ENCODE measurements around the gene SMPD1. TPM values are rescaled to one million over a fixed set of nuclear protein-coding genes. Genes with fewer than 3 reads are reported as not detected.
A peak's percentile ranks its signal among the peaks of the same experiment; 100 is the strongest.

The SMPD1 gene
- total and polyA plus RNA-seq, 9 of the 15 experiments (the other 6 are each of a cell fraction or from before 2014, with no cell fraction given) = 0.90 to 9.9 (median 5.2) TPM

DNA sequence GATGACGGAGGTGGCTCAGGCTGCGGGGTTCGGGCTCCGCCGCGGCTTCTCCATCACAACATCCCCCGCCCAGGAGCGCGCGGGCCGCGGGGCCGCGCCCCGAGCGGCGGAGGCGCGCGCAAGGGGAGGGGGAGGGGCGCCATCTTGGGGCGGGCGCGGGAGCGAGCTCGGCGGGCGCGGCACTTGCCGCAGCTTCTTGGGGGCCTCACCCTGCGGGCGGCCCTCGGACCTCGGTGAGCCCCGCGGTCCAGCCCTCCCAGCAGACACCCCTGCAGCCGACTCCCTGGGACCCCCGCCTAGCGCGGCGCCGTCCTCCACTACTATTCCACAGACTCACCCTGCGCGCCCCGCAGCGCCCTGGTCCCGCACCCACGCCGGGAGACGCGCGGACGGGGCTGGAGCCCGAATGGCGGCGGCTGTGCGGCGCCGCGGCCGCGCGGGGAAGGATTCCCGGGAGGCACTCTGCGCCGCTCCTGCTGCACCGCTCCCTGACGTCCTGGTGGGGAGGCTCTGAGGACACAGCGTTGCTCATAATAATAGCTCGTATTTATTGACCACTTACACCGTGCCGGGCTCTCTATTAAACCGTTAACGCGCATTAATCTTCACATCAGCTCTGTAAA lies 28.8 kb downstream of the SMPD1 start, which contains the start of gene APBB1 (continued):
- TF ChIP-seq, protein P1, sequence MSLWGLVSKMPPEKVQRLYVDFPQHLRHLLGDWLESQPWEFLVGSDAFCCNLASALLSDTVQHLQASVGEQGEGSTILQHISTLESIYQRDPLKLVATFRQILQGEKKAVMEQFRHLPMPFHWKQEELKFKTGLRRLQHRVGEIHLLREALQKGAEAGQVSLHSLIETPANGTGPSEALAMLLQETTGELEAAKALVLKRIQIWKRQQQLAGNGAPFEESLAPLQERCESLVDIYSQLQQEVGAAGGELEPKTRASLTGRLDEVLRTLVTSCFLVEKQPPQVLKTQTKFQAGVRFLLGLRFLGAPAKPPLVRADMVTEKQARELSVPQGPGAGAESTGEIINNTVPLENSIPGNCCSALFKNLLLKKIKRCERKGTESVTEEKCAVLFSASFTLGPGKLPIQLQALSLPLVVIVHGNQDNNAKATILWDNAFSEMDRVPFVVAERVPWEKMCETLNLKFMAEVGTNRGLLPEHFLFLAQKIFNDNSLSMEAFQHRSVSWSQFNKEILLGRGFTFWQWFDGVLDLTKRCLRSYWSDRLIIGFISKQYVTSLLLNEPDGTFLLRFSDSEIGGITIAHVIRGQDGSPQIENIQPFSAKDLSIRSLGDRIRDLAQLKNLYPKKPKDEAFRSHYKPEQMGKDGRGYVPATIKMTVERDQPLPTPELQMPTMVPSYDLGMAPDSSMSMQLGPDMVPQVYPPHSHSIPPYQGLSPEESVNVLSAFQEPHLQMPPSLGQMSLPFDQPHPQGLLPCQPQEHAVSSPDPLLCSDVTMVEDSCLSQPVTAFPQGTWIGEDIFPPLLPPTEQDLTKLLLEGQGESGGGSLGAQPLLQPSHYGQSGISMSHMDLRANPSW (CRISPR knock-in tag; IDR thresholded peaks at IDR 0.05) = no peak
- TF ChIP-seq DMBX1 (CRISPR knock-in tag; IDR thresholded peaks at IDR 0.05; ENCODE audit: borderline replicate concordance) (peak; percentile 83; the same call in 1 of the 2 replicates), RBBP5 (IDR thresholded peaks at IDR 0.05; ENCODE audit: borderline replicate concordance, insufficient read depth, low read length, poor library complexity, severe bottlenecking) (peak; percentile 55), TCFL5 (CRISPR knock-in tag; conservative IDR thresholded peaks at IDR 0.05) (no peak), RBFOX2 (IDR thresholded peaks at IDR 0.05; ENCODE audit: low read depth, low read length) (peak; percentile 69), TAL1 (IDR thresholded peaks at IDR 0.05) (no peak), HOXB6 (CRISPR knock-in tag; IDR thresholded peaks at IDR 0.05; ENCODE audit: borderline replicate concordance) (no peak), SP1 (CRISPR knock-in tag; IDR thresholded peaks at IDR 0.05) (no peak), CREB1 (IDR thresholded peaks at IDR 0.05) (no peak), CREB1 (CRISPR knock-in tag; IDR thresholded peaks at IDR 0.05) (no peak), SMARCE1 (IDR thresholded peaks at IDR 0.05) (no peak), XRCC3 (IDR thresholded peaks at IDR 0.05) (no peak)
- TF ChIP-seq, protein P2, sequence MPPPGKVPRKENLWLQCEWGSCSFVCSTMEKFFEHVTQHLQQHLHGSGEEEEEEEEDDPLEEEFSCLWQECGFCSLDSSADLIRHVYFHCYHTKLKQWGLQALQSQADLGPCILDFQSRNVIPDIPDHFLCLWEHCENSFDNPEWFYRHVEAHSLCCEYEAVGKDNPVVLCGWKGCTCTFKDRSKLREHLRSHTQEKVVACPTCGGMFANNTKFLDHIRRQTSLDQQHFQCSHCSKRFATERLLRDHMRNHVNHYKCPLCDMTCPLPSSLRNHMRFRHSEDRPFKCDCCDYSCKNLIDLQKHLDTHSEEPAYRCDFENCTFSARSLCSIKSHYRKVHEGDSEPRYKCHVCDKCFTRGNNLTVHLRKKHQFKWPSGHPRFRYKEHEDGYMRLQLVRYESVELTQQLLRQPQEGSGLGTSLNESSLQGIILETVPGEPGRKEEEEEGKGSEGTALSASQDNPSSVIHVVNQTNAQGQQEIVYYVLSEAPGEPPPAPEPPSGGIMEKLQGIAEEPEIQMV (tag; conservative IDR thresholded peaks at IDR 0.05; ENCODE audit: low read depth) = no peak
- TF ChIP-seq, protein P3, sequence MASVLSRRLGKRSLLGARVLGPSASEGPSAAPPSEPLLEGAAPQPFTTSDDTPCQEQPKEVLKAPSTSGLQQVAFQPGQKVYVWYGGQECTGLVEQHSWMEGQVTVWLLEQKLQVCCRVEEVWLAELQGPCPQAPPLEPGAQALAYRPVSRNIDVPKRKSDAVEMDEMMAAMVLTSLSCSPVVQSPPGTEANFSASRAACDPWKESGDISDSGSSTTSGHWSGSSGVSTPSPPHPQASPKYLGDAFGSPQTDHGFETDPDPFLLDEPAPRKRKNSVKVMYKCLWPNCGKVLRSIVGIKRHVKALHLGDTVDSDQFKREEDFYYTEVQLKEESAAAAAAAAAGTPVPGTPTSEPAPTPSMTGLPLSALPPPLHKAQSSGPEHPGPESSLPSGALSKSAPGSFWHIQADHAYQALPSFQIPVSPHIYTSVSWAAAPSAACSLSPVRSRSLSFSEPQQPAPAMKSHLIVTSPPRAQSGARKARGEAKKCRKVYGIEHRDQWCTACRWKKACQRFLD (CRISPR knock-in tag; IDR thresholded peaks at IDR 0.05) = peak; percentile 62
- TF ChIP-seq, protein P4, sequence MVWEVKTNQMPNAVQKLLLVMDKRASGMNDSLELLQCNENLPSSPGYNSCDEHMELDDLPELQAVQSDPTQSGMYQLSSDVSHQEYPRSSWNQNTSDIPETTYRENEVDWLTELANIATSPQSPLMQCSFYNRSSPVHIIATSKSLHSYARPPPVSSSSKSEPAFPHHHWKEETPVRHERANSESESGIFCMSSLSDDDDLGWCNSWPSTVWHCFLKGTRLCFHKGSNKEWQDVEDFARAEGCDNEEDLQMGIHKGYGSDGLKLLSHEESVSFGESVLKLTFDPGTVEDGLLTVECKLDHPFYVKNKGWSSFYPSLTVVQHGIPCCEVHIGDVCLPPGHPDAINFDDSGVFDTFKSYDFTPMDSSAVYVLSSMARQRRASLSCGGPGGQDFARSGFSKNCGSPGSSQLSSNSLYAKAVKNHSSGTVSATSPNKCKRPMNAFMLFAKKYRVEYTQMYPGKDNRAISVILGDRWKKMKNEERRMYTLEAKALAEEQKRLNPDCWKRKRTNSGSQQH (CRISPR knock-in tag; IDR thresholded peaks at IDR 0.05) = no peak
- TF ChIP-seq, protein P5, sequence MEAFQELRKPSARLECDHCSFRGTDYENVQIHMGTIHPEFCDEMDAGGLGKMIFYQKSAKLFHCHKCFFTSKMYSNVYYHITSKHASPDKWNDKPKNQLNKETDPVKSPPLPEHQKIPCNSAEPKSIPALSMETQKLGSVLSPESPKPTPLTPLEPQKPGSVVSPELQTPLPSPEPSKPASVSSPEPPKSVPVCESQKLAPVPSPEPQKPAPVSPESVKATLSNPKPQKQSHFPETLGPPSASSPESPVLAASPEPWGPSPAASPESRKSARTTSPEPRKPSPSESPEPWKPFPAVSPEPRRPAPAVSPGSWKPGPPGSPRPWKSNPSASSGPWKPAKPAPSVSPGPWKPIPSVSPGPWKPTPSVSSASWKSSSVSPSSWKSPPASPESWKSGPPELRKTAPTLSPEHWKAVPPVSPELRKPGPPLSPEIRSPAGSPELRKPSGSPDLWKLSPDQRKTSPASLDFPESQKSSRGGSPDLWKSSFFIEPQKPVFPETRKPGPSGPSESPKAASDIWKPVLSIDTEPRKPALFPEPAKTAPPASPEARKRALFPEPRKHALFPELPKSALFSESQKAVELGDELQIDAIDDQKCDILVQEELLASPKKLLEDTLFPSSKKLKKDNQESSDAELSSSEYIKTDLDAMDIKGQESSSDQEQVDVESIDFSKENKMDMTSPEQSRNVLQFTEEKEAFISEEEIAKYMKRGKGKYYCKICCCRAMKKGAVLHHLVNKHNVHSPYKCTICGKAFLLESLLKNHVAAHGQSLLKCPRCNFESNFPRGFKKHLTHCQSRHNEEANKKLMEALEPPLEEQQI (IDR thresholded peaks at IDR 0.05) = no peak
- TF ChIP-seq, protein P6, sequence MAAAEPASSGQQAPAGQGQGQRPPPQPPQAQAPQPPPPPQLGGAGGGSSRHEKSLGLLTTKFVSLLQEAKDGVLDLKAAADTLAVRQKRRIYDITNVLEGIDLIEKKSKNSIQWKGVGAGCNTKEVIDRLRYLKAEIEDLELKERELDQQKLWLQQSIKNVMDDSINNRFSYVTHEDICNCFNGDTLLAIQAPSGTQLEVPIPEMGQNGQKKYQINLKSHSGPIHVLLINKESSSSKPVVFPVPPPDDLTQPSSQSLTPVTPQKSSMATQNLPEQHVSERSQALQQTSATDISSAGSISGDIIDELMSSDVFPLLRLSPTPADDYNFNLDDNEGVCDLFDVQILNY (CRISPR knock-in tag; IDR thresholded peaks at IDR 0.05) = no peak

Measured in K562 (cell line).